ENCODE results near the gene ZNF180. TPM values are rescaled to one million over a fixed set of nuclear protein-coding genes. Genes with fewer than 3 reads are reported as not detected.
"Not testable (repeated sequence)": the region's sequence is repeated elsewhere in the genome, so short reads cannot be mapped to it uniquely, and the experiment has no call there.

The ZNF180 gene
- total RNA-seq, 1 donor from 2014 or later, result 4.3 TPM

- ATAC-seq (no peak), DNase-seq (ENCODE audit: low spot score) (no peak)
These were observed 763 bp downstream of the ZNF180 start for GRCh38 chr19:44499559-44499958.

GRCh38 chr19:44498988-44499387 lies 1.3 kb downstream of the ZNF180 start:
- DNase-seq (ENCODE audit: low spot score) (no peak), ATAC-seq (no peak)

- DNase-seq (ENCODE audit: low spot score) (no peak), ATAC-seq (no peak)
These were observed 3.6 kb downstream of the ZNF180 start for GRCh38 chr19:44496711-44497110.

- DNase-seq (ENCODE audit: low spot score), result no peak
- ATAC-seq, result no peak
These were observed 23.5 kb downstream of the ZNF180 start for GRCh38 chr19:44476559-44477408.

- ATAC-seq; DNase-seq (ENCODE audit: low spot score): not testable (repeated sequence)
These were observed 31.6 kb downstream of the ZNF180 start for GRCh38 chr19:44468730-44469129.

- DNase-seq (ENCODE audit: low spot score); ATAC-seq: not testable (repeated sequence)
These were observed 37.6 kb downstream of the ZNF180 start for GRCh38 chr19:44462600-44463286.

GRCh38 chr19:44456016-44456415 lies 44.3 kb downstream of the ZNF180 start:
- not testable (repeated sequence) for DNase-seq (ENCODE audit: low spot score); ATAC-seq

- DNase-seq (ENCODE audit: low spot score) (no peak), ATAC-seq (no peak)
These were observed 45.2 kb downstream of the ZNF180 start for GRCh38 chr19:44455100-44455499.

GRCh38 chr19:44452367-44452766 lies 48.0 kb downstream of the ZNF180 start:
- ATAC-seq (no peak), DNase-seq (ENCODE audit: low spot score) (no peak)

GRCh38 chr19:44451687-44452086 lies 48.6 kb downstream of the ZNF180 start:
- ATAC-seq (no peak), DNase-seq (ENCODE audit: low spot score) (no peak)

GRCh38 chr19:44447916-44448674 lies 52.2 kb downstream of the ZNF180 start, which contains the start of gene ZNF229:
Gene ZNF229 (minus strand): TSS chr19:44448472. CDS start chr19:44442847, 5,625 bp downstream.
- DNase-seq (ENCODE audit: low spot score), result peak; percentile 79
- ATAC-seq, result peak; percentile 94

- no peak for ATAC-seq
- DNase-seq (ENCODE audit: low spot score), result no peak
These were observed 61.9 kb downstream of the ZNF180 start for GRCh38 chr19:44438441-44438840.

GRCh38 chr19:44435441-44435840 lies 64.9 kb downstream of the ZNF180 start:
- DNase-seq (ENCODE audit: low spot score), result no peak
- ATAC-seq, result no peak

GRCh38 chr19:44430956-44431355 lies 69.4 kb downstream of the ZNF180 start:
- DNase-seq (ENCODE audit: low spot score) (no peak), ATAC-seq (no peak)

Other genes starting within 250 kb of the ZNF180 start
- not detected for gene ZNF233, start 240.6 kb downstream of the ZNF180 start, total RNA-seq
- gene ZNF235, start 195.5 kb downstream of the ZNF180 start, total RNA-seq, result 2.5 TPM
- 1.1 TPM for gene ZNF112, start 143.8 kb downstream of the ZNF180 start, total RNA-seq
- gene ZNF285, start 98.9 kb downstream of the ZNF180 start, total RNA-seq, result 0.70 TPM
- gene ZNF229, start 52.0 kb downstream of the ZNF180 start, total RNA-seq, result 1.2 TPM
- gene CEACAM20, start 29.2 kb upstream of the ZNF180 start, total RNA-seq, result not detected
- 7.0 TPM for gene IGSF23, start 113.0 kb upstream of the ZNF180 start, total RNA-seq
- 29.6 TPM for gene PVR, start 143.4 kb upstream of the ZNF180 start, total RNA-seq
- gene CEACAM19, start 171.0 kb upstream of the ZNF180 start, total RNA-seq, result 5.6 TPM
- gene CEACAM16, start 198.6 kb upstream of the ZNF180 start, total RNA-seq, result not detected
- 30.8 TPM for gene BCL3, start 248.2 kb upstream of the ZNF180 start, total RNA-seq